Stomach (tissue), 9 donors: ENCODE measurements around the gene PSMD3. TPM values are rescaled to one million over a fixed set of nuclear protein-coding genes. Genes with fewer than 3 reads are reported as not detected.
"Not testable (repeated sequence)": the region's sequence is repeated elsewhere in the genome, so short reads cannot be mapped to it uniquely, and the experiment has no call there.

Experiments used
- DNase-seq, 2 donors: peaks; one replicate each; pipeline versions ENCODE4 v3.0.0 to v3.0.0-alpha.2; 2013 to 2019
- H3K27ac ChIP-seq, 5 donors: fragments of 200-600 bp in 4 of 5; sonication (generic) in 4 of 5; one replicate each; pipeline ENCODE4 v1.5.1; 2013 to 2019; ENCODE audit warnings: mild to moderate bottlenecking in 1 of 5, moderate library complexity in 1 of 5
- H3K27me3 ChIP-seq, 3 donors: fragments of 200-600 bp; sonication (generic); one replicate each; pipeline ENCODE4 v1.5.1; 2017 to 2019; ENCODE audit warnings: mixed run types in 1 of 3
- H3K36me3 ChIP-seq, 4 donors: fragments of 200-600 bp; sonication (generic); 1 replicate in 3 of 4; 2 replicates in 1 of 4; pipeline ENCODE4 v1.5.1; 2016 to 2019
- H3K4me1 ChIP-seq, 4 donors: fragments of 200-600 bp; sonication (generic); one replicate each; pipeline ENCODE4 v1.5.1; 2016 to 2019
- H3K4me3 ChIP-seq, 4 donors: fragments of 200-600 bp; sonication (generic) in 3 of 4; one replicate each; pipeline ENCODE4 v1.5.1; 2016 to 2019; ENCODE audit warnings: mild to moderate bottlenecking in 1 of 4
- H3K9me3 ChIP-seq, 4 donors: fragments of 200-600 bp; sonication (generic); one replicate each; pipeline ENCODE4 v1.5.1; 2016 to 2019
- CTCF ChIP-seq, 7 experiments: fragments of 450-650 bp in 4 of 7; fragments of 200-600 bp in 3 of 7; sonication (generic) in 3 of 7; IDR thresholded peaks; one replicate each; pipeline ENCODE4 v1.5.1; 2016 to 2019; ENCODE audit warnings: antibody characterized with exemption in 7 of 7, control low read depth in 2 of 7, mild to moderate bottlenecking in 1 of 7
- EP300 ChIP-seq: sonication (generic); formaldehyde crosslinking; IDR thresholded peaks from one replicate; pipeline ENCODE4 v1.6.1; 2017; ENCODE audit warnings: antibody characterized with exemption
- POLR2A ChIP-seq, 4 donors: fragments of 450-650 bp; IDR thresholded peaks; one replicate each; pipeline ENCODE4 v1.6.1; 2016; ENCODE audit warnings: antibody characterized with exemption in 4 of 4, control low read depth in 2 of 4, mild to moderate bottlenecking in 1 of 4, moderate library complexity in 1 of 4
- POLR2AphosphoS5 ChIP-seq, 3 donors: sonication (generic); formaldehyde crosslinking; IDR thresholded peaks; one replicate each; pipeline ENCODE4 v1.6.1; 2016; ENCODE audit warnings: antibody characterized with exemption in 3 of 3
- WGBS, 5 donors: extraction: QIAGEN DNeasy Blood & Tissue Kit in 3 of 5; methylation state at CpG; one replicate each; pipeline versions ENCODE4 v1.1.5 to v1.1.7; 2013 to 2018; 5-methylcytosine and 5-hydroxymethylcytosine counted together
- intact Hi-C: fragments of 100-400 bp; cut with DNase I; formaldehyde crosslinking; loops from one replicate; pipeline ENCODE4 v1.15.1; 2023; ENCODE audit warnings: low total_unique reads
- polyA plus RNA-seq, 3 donors: library from polyadenylated mRNA; stranded (reverse); fragments of 200-250 nt; gene quantifications; one replicate each; pipeline ENCODE4 v1.2.3, GENCODE V29; 2013
- total RNA-seq, 5 donors: library from RNA; depleted of rRNA; stranded (reverse); fragments of >200 nt; gene quantifications; one replicate each; pipeline versions ENCODE4 v1.1.0 to v1.2.3, GENCODE V29; 2014 to 2016
- donor health status: healthy with polysubstance abuse.
- donor health status: Bipolar disorder and iron deficiency.
- donor health status: healthy.

PSMD3 gene
- total and polyA plus RNA-seq, 8 donors, result 13.4 to 140 (median 47.3) TPM

DNA sequence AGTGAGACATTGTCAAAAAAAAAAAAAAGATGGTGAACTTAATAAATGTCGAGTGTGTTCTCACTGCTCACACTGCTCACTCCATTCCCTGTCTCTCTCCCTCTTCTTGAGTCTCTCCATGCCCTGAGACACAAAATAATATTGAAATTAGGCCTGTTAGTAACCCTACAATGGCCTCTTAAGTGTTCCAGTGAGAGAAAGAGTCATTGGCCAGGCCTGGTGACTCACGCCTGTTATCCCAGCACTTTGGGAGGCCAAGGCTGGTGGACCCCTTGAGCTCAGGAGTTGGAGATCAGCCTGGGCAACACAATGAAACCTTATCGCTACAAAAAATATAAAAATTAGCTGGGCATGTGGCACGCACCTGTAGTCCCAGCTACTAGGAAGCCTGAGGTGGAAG lies 18.5 kb downstream of the PSMD3 start:
- intact Hi-C loops, result no loop called here
- WGBS, 5 donors, result 74 to 87% (median 80%) methylated on average over 4 of the region's 4 CpGs
- Histone ChIP-seq H3K4me1 (peaks cover 0 to 5% (median 0%) of the 10 kb centered on the region in 4 donors), H3K36me3 (peaks cover 36 to 48% (median 45%) of the 10 kb centered on the region in 4 donors), H3K27me3 (no peaks in the 10 kb centered on the region), H3K4me3 (no peak overlapping the region), H3K9me3 (no peaks in the 10 kb centered on the region), H3K27ac (no peak overlapping the region)
- no peak for TF ChIP-seq EP300
- TF ChIP-seq CTCF (IDR thresholded peaks at IDR 0.05), result no peak
- no peak for TF ChIP-seq POLR2AphosphoS5 (IDR thresholded peaks at IDR 0.05)
- no peak for TF ChIP-seq POLR2A (IDR thresholded peaks at IDR 0.05)
- DNase-seq, result no peak

GRCh38 chr17:40000161-40000560 lies 19.6 kb downstream of the PSMD3 start:
- intact Hi-C loops, result no loop called here

GRCh38 chr17:40001335-40001734 lies 20.7 kb downstream of the PSMD3 start:
- H3K27me3 ChIP-seq, H3K4me3 ChIP-seq, H3K4me1 ChIP-seq, DNase-seq, H3K9me3 ChIP-seq, intact Hi-C loops, H3K27ac ChIP-seq: not testable (repeated sequence)
- peaks cover 13 to 26% (median 22%) of the 10 kb centered on the region in 4 donors for H3K36me3 ChIP-seq
- 82 to 97% (median 89%) methylated on average over 8 of the region's 8 CpGs for WGBS, 5 donors

More at GRCh38 chr17:40000161-40000560, 19.6 kb downstream of the PSMD3 start:
- Histone ChIP-seq H3K4me1 (peaks cover 0 to 5% (median 0%) of the 10 kb centered on the region in 4 donors), H3K9me3 (no peaks in the 10 kb centered on the region), H3K27ac (no peak overlapping the region), H3K27me3 (no peaks in the 10 kb centered on the region), H3K36me3 (peaks cover 25 to 37% (median 34%) of the 10 kb centered on the region in 4 donors), H3K4me3 (no peak overlapping the region)
- TF ChIP-seq POLR2AphosphoS5 (IDR thresholded peaks at IDR 0.05) (no peak), POLR2A (IDR thresholded peaks at IDR 0.05) (no peak), EP300 (no peak), CTCF (IDR thresholded peaks at IDR 0.05) (no peak)
- no peak for DNase-seq
- WGBS, 5 donors, result 87 to 89% (median 88%) methylated on average over 7 of the region's 7 CpGs

DNA sequence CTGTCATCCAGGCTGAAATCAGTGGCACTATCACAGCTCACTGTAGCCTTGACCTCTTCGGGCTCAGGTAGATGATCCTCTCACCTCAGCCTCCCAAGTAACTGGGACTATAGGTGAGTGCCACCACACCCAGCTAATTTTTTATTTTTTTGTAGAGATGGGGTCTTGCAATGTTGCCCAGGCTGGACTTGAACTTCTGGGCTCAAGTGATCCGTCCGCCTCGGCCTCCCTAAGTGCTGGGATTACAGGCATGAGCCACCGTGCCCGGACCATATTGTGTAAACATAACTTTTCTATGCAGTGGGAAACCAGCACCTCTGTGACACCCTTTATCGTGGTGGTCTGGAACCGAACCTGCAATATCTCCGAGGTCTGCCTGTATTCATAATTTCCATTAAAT lies 23.5 kb downstream of the PSMD3 start:
- intact Hi-C loops, result no loop called here
- Histone ChIP-seq H3K36me3 (peaks cover 0 to 1% (median 0%) of the 10 kb centered on the region in 4 donors), H3K4me3 (no peak overlapping the region), H3K27ac (no peak overlapping the region), H3K9me3 (no peaks in the 10 kb centered on the region), H3K4me1 (no peaks in the 10 kb centered on the region), H3K27me3 (no peaks in the 10 kb centered on the region)
- WGBS, 5 donors, result 77 to 89% (median 80%) methylated on average over 9 of the region's 9 CpGs
- no peak for TF ChIP-seq CTCF (IDR thresholded peaks at IDR 0.05)
- no peak for TF ChIP-seq POLR2A (IDR thresholded peaks at IDR 0.05)
- no peak for TF ChIP-seq EP300
- TF ChIP-seq POLR2AphosphoS5 (IDR thresholded peaks at IDR 0.05), result no peak
- no peak for DNase-seq

- no peak for DNase-seq
- no peaks in the 10 kb centered on the region for H3K27me3 ChIP-seq
- intact Hi-C loops, result no loop called here
- no peak overlapping the region for H3K27ac ChIP-seq
- no peak overlapping the region for H3K4me3 ChIP-seq
- no peak for TF ChIP-seq EP300
- no peak for TF ChIP-seq POLR2A (IDR thresholded peaks at IDR 0.05)
- no peak for TF ChIP-seq CTCF (IDR thresholded peaks at IDR 0.05)
- no peak for TF ChIP-seq POLR2AphosphoS5 (IDR thresholded peaks at IDR 0.05)
- no peaks in the 10 kb centered on the region for H3K4me1 ChIP-seq
- no peaks in the 10 kb centered on the region for H3K9me3 ChIP-seq
- 86 to 94% (median 88%) methylated on average over 7 of the region's 7 CpGs for WGBS, 5 donors
- no peaks in the 10 kb centered on the region for H3K36me3 ChIP-seq
Observed at GRCh38 chr17:40004712-40005111, 24.1 kb downstream of the PSMD3 start.
